ENCODE measurements around the gene MICALL1. TPM values are rescaled to one million over a fixed set of nuclear protein-coding genes. Genes with fewer than 3 reads are reported as not detected.
A peak's percentile ranks its signal among the peaks of the same experiment; 100 is the strongest.
"Not testable (repeated sequence)": the region's sequence is repeated elsewhere in the genome, so short reads cannot be mapped to it uniquely, and the experiment has no call there.

MICALL1 gene
- total and polyA plus RNA-seq, 2 donors from 2014 or later, result 9.6 to 30.9 TPM

DNA sequence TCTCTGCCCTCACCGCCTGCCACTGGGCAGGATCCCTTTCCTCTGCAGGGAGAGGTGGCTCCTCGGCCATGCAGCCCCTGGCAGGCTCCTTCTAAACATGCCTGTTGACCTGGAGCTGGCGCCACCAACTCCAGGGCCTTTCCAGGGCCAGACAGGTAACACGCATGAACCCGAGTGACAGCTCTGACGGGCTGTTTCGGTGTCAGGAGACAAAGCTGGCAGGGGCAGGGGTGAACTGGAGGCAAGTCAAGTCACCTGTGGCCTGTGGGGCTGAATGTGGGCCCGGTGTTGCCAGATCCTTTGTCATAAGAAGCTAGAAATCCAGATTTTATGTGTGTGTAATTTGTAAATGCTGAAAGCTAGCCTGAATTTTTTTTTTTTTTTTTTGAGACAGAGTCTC is 36.0 kb downstream of the MICALL1 start:
- Histone ChIP-seq H3K9me3 (ENCODE audit: control insufficient read depth in 2 of 3, insufficient read depth in 1 of 3, low read length in 3 of 3) (no peaks in the 10 kb centered on the region), H3K27me3 (ENCODE audit: control insufficient read depth, insufficient read depth, low read length) (no peaks in the 10 kb centered on the region), H3K27ac (ENCODE audit: low read depth in 2 of 2, low read length in 2 of 2) (no peak overlapping the region), H3K4me3 (ENCODE audit: low read length in 3 of 3) (no peak overlapping the region), H3K4me1 (ENCODE audit: control insufficient read depth in 2 of 3, insufficient read depth in 2 of 3, low read depth in 1 of 3, low read length in 3 of 3) (peaks cover 0 to 10% (median 6%) of the 10 kb centered on the region in 3 donors), H3K9ac (ENCODE audit: low read length in 3 of 3) (no peak overlapping the region), H3K36me3 (ENCODE audit: control insufficient read depth in 2 of 3, insufficient read depth in 3 of 3, low read length in 3 of 3) (peaks cover 0 to 17% (median 11%) of the 10 kb centered on the region in 3 donors)
- TF ChIP-seq, protein P1, sequence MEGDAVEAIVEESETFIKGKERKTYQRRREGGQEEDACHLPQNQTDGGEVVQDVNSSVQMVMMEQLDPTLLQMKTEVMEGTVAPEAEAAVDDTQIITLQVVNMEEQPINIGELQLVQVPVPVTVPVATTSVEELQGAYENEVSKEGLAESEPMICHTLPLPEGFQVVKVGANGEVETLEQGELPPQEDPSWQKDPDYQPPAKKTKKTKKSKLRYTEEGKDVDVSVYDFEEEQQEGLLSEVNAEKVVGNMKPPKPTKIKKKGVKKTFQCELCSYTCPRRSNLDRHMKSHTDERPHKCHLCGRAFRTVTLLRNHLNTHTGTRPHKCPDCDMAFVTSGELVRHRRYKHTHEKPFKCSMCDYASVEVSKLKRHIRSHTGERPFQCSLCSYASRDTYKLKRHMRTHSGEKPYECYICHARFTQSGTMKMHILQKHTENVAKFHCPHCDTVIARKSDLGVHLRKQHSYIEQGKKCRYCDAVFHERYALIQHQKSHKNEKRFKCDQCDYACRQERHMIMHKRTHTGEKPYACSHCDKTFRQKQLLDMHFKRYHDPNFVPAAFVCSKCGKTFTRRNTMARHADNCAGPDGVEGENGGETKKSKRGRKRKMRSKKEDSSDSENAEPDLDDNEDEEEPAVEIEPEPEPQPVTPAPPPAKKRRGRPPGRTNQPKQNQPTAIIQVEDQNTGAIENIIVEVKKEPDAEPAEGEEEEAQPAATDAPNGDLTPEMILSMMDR (IDR thresholded peaks at IDR 0.05; ENCODE audit: borderline replicate concordance, extremely low read depth, insufficient read depth), result no peak
- peak in 1 of 5 donors; percentile 59 for DNase-seq
- intact Hi-C loops (cut with DNase I), result no loop called here
- FAIRE-seq, result no peak

GRCh38 chr22:37943136-37943824 is 37.2 kb downstream of the MICALL1 start:
- H3K9ac ChIP-seq (ENCODE audit: low read length in 3 of 3), result peak overlapping the region in 1 of 3 donors; percentile 19
- DNase-seq (peak in 3 of 5 donors; percentile 65 to 82 (median 79)), FAIRE-seq (no peak)
- H3K4me1 ChIP-seq (ENCODE audit: control insufficient read depth in 2 of 3, insufficient read depth in 2 of 3, low read depth in 1 of 3, low read length in 3 of 3), result peaks cover 0 to 10% (median 6%) of the 10 kb centered on the region in 3 donors
- no peaks in the 10 kb centered on the region for H3K9me3 ChIP-seq (ENCODE audit: control insufficient read depth in 2 of 3, insufficient read depth in 1 of 3, low read length in 3 of 3)
- TF ChIP-seq, protein P1 (IDR thresholded peaks at IDR 0.05; ENCODE audit: borderline replicate concordance, extremely low read depth, insufficient read depth), result no peak
- peak overlapping the region in 1 of 3 donors; percentile 6 for H3K4me3 ChIP-seq (ENCODE audit: low read length in 3 of 3)
- peak overlapping the region; percentile 13 to 39 for H3K27ac ChIP-seq (ENCODE audit: low read depth in 2 of 2, low read length in 2 of 2)
- H3K36me3 ChIP-seq (ENCODE audit: control insufficient read depth in 2 of 3, insufficient read depth in 3 of 3, low read length in 3 of 3), result peaks cover 0 to 11% (median 11%) of the 10 kb centered on the region in 3 donors
- intact Hi-C loops (cut with DNase I), result no loop called here
- no peaks in the 10 kb centered on the region for H3K27me3 ChIP-seq (ENCODE audit: control insufficient read depth, insufficient read depth, low read length)

DNA sequence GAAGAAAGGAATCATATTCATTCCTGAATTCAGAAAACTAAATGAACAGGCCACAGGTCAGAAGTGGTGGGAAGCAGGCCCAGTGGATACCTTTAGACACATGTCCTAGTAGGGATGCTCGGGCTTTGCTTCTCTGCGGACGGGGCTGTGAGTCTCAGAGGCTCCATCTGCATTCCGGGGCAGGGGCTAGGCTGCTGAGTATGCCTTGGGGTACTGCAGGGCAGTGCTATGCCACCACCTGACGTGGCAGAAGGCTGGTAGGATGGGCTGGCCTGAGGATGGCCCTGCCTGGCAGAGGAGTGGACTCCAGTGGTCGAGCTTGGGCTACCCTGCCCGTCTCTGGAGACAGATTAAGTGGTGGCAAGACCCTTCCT is 37.7 kb downstream of the MICALL1 start:
- Histone ChIP-seq H3K36me3 (ENCODE audit: control insufficient read depth in 2 of 3, insufficient read depth in 3 of 3, low read length in 3 of 3) (peaks cover 0 to 11% (median 11%) of the 10 kb centered on the region in 3 donors), H3K4me1 (ENCODE audit: control insufficient read depth in 2 of 3, insufficient read depth in 2 of 3, low read depth in 1 of 3, low read length in 3 of 3) (peaks cover 0 to 10% (median 6%) of the 10 kb centered on the region in 3 donors), H3K9ac (ENCODE audit: low read length in 3 of 3) (no peak overlapping the region), H3K27ac (ENCODE audit: low read depth in 2 of 2, low read length in 2 of 2) (peak overlapping the region; percentile 7 to 39), H3K9me3 (ENCODE audit: control insufficient read depth in 2 of 3, insufficient read depth in 1 of 3, low read length in 3 of 3) (no peaks in the 10 kb centered on the region), H3K27me3 (ENCODE audit: control insufficient read depth, insufficient read depth, low read length) (no peaks in the 10 kb centered on the region), H3K4me3 (ENCODE audit: low read length in 3 of 3) (no peak overlapping the region)
- FAIRE-seq (no peak), DNase-seq (peak in 1 of 5 donors; percentile 70)
- TF ChIP-seq, protein P1 (IDR thresholded peaks at IDR 0.05; ENCODE audit: borderline replicate concordance, extremely low read depth, insufficient read depth), result no peak
- intact Hi-C loops (cut with DNase I), result no loop called here

DNA sequence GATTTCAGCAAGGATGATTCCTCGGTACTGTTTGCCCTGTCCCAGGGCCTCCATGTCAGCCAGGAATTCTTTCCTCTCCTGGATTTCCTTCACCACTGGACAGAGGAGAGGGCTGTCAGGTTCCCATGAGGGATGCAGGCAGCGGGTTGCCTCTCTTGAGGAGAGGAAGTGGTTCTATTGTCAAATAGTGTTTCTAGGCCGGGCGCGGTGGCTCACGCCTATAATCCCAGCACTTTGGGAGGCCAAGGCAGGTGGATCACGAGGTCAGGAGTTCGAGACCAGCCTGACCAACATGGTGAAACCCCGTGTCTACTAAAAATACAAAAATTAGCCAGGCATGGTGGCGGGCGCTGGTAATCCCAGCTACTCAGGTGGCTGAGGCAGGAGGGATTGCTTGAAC is 38.3 kb downstream of the MICALL1 start:
- intact Hi-C loops (cut with DNase I); H3K27ac ChIP-seq (ENCODE audit: low read depth in 2 of 2, low read length in 2 of 2); H3K4me3 ChIP-seq (ENCODE audit: low read length in 3 of 3); FAIRE-seq; H3K27me3 ChIP-seq (ENCODE audit: control insufficient read depth, insufficient read depth, low read length); H3K9me3 ChIP-seq (ENCODE audit: control insufficient read depth in 2 of 3, insufficient read depth in 1 of 3, low read length in 3 of 3); H3K9ac ChIP-seq (ENCODE audit: low read length in 3 of 3): not testable (repeated sequence)
- Histone ChIP-seq H3K36me3 (ENCODE audit: control insufficient read depth in 2 of 3, insufficient read depth in 3 of 3, low read length in 3 of 3) (peaks cover 0 to 11% (median 11%) of the 10 kb centered on the region in 3 donors), H3K4me1 (ENCODE audit: control insufficient read depth in 2 of 3, insufficient read depth in 2 of 3, low read depth in 1 of 3, low read length in 3 of 3) (peaks cover 0 to 10% (median 6%) of the 10 kb centered on the region in 3 donors)
- DNase-seq, result peak in 1 of 5 donors; percentile 54

DNA sequence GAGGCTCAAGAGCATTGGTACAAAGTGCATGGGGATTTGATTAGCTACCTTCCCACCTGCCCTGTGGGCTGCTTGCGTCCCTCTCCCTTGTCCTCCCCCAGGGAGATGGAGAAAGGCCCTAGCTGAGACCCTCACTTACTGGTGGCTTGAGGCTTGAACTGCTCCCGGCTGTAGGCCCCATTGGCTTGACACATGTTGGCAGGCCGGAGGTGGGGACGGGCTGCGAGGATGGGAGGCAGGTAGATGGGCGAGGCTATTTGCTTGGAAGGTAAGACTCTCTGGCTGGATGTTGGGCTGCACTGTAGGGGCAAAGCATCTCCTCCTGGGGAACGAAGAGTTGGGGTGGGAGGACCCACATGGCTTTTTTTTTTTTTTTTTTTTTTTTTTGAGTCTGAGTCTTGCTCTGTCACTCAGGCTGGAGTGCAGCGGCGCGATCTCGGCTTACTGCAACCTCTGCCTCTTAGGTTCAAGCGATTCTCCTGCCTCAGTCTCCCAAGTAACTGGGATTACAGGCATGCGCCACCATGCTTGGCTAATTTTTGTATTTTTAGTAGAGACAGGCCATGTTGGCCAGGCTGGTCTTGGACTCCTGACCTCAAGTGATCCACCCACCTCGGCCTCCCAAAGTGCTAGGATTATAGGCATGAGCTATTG is 41.2 kb downstream of the MICALL1 start:
- H3K9me3 ChIP-seq (ENCODE audit: control insufficient read depth in 2 of 3, insufficient read depth in 1 of 3, low read length in 3 of 3); H3K27me3 ChIP-seq (ENCODE audit: control insufficient read depth, insufficient read depth, low read length); H3K9ac ChIP-seq (ENCODE audit: low read length in 3 of 3); intact Hi-C loops (cut with DNase I); FAIRE-seq; H3K4me3 ChIP-seq (ENCODE audit: low read length in 3 of 3); H3K27ac ChIP-seq (ENCODE audit: low read depth in 2 of 2, low read length in 2 of 2); H3K36me3 ChIP-seq (ENCODE audit: control insufficient read depth in 2 of 3, insufficient read depth in 3 of 3, low read length in 3 of 3): not testable (repeated sequence)
- peak in 1 of 5 donors; percentile 61 for DNase-seq
- peaks cover 0 to 10% (median 6%) of the 10 kb centered on the region in 3 donors for H3K4me1 ChIP-seq (ENCODE audit: control insufficient read depth in 2 of 3, insufficient read depth in 2 of 3, low read depth in 1 of 3, low read length in 3 of 3)

Data from kidney (tissue), 14 donors.